Fibroblast of peridontal ligament (primary cell): Measurements from ENCODE around the gene TMEM143.

Experiments
- DNase-seq: peaks from one replicate; pipeline ENCODE4 v3.0.0-alpha.2; 2010; ENCODE audit errors: extremely low read depth

The TMEM143 gene

GRCh38 chr19:48359123-48359522 lies 4.6 kb downstream of the TMEM143 start:
- DNase-seq, result no peak

GRCh38 chr19:48355365-48355954 lies 8.3 kb downstream of the TMEM143 start:
- no peak for DNase-seq

GRCh38 chr19:48354332-48354992 lies 9.3 kb downstream of the TMEM143 start:
- no peak for DNase-seq

- DNase-seq, result no peak
These were observed 10.1 kb downstream of the TMEM143 start for GRCh38 chr19:48353677-48354076.

- DNase-seq, result peak; percentile 40
These were observed 12.4 kb downstream of the TMEM143 start for GRCh38 chr19:48351341-48351752.

GRCh38 chr19:48350856-48351255 lies 12.9 kb downstream of the TMEM143 start:
- no peak for DNase-seq

GRCh38 chr19:48348737-48349136 lies 15.0 kb downstream of the TMEM143 start:
- DNase-seq, result no peak

- DNase-seq, result peak; percentile 12
These were observed 15.7 kb downstream of the TMEM143 start for GRCh38 chr19:48348045-48348444.

GRCh38 chr19:48346191-48346590 lies 17.5 kb downstream of the TMEM143 start:
- DNase-seq, result no peak

- no peak for DNase-seq
These were observed 18.8 kb downstream of the TMEM143 start for GRCh38 chr19:48344892-48345291.

- DNase-seq, result no peak
These were observed 20.7 kb downstream of the TMEM143 start for GRCh38 chr19:48342841-48343540.

GRCh38 chr19:48342414-48342738 lies 21.4 kb downstream of the TMEM143 start:
- DNase-seq, result no peak

- DNase-seq, result no peak
These were observed 22.0 kb downstream of the TMEM143 start for GRCh38 chr19:48341515-48342413.

- DNase-seq, result no peak
These were observed 22.7 kb downstream of the TMEM143 start for GRCh38 chr19:48340995-48341394.

GRCh38 chr19:48338802-48339503 lies 24.8 kb downstream of the TMEM143 start:
- DNase-seq, result no peak

GRCh38 chr19:48338253-48338755 lies 25.4 kb downstream of the TMEM143 start:
- no peak for DNase-seq

- DNase-seq, result peak; percentile 86
These were observed 30.0 kb downstream of the TMEM143 start for GRCh38 chr19:48333467-48334384.

GRCh38 chr19:48332662-48333466 lies 30.9 kb downstream of the TMEM143 start:
- peak; percentile 98 for DNase-seq

- no peak for DNase-seq
These were observed 31.4 kb downstream of the TMEM143 start for GRCh38 chr19:48332351-48332661.
